ENCODE results near the gene RAD52.

Gene RAD52

DNA sequence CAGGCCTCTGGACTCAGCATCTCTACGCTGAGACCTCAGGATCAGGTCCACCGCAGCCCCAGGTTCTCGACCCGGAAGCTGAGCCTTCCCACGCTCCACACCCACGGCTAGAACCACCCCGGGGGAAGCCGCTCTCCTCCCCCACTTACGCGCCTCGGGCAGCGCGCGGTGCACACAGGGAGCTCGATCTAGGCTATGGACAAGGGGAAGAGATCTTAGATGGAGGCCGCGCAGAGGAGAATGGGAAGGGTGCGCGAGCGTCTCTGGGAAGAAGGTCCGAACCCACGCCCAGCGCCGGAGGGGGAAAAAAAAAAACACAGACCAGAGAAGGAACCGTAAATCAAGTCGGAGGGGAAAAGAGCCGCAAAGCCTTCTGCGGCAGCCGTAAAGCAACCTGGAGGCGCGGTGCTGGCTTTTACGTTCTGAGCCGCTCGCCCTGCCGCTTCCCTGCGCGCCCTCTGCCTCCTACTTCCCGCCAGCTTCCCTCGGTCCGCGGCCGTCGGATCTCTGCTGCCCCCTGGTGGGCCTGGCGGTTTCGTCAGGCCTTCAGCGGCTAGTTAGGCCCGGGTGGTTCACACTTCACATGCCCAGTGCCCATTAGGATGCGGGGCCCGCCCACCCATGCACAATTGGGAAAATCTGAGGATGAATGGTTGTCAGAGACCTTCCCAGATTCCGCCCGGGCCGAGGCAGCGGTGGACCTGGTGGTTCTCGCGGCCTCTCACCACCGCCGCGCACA is at the start of gene RAD52:
Gene RAD52, minus strand, starts transcription at position 242 of the 739 bp plus-strand sequence. CDS start 16,636 bp downstream, outside the sequence.
- DNase-seq = peak; percentile 98

- DNase-seq = no peak
These were observed 48.8 kb upstream of the RAD52 start for GRCh38 chr12:998020-998874.

GRCh38 chr12:997505-997904 is 48.0 kb upstream of the RAD52 start:
- no peak for DNase-seq

DNA sequence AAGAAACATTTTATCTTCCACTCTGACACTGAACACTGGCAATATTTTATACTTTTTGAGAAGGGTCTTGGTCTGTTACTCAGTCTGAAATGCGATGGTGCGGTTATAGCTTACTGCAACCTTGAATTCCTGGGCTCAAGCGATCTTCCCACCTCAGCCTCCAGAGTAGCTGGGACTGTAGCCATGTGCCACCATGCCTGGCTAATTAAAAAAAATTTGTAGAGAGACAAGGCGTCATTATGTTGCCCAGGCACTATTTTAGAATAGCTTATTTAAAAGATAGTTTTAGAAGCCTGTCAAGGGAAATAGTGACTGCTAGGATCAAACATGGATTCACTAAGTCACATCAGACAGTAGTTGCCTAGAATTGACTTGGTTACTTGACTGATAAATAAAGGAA is 47.4 kb upstream of the RAD52 start:
- no peak for DNase-seq

- DNase-seq = no peak
These were observed 43.2 kb upstream of the RAD52 start for GRCh38 chr12:992647-993046.

DNA sequence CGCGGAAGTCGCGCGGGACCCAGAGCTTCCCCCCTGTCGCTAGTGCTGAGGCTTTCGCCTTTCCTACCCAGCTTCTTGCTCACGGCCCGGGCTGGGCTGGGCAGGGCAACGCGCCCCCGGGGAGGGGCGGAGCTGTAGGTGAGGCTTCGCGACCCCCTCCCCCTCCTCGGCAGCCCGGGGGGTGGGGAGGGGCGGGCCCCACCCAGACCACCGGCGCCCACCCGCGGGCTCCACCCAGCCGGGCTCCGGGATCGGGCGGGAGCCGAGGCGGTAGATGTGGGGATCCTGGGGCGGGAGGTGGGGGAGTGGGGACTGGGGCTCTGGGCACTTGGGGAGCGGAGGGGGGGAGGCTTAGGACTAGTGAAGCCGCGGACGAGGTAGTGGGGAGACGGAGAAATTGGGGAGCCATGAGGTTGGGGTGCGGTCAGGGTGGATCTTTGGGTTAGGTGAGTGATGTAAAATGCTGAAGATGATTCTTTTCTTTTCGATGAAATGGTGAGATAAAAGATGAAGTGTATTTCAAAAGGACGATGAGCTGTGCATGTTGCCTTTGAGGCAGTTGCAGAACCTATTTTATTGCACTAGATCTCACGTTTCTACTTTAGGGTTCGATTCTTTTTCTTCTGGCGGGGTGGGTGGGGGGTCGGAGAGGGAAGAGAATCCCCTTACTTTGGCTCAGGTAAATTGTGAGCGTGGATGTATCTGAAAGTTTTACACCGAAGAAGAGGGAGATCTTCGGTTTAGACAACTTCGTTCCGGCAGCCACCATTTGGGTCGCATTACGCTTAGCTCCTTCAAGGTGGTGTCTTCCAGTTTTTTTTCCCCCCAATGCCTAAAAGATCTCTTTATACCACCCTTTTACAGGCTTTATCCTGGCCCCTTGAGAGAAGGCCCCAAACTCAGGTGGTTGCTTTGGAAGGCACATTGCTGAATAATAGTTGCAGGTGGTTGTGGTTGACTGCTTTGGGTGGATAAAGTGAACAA is 42.1 kb upstream of the RAD52 start:
- peak; percentile 13 for DNase-seq

DNA sequence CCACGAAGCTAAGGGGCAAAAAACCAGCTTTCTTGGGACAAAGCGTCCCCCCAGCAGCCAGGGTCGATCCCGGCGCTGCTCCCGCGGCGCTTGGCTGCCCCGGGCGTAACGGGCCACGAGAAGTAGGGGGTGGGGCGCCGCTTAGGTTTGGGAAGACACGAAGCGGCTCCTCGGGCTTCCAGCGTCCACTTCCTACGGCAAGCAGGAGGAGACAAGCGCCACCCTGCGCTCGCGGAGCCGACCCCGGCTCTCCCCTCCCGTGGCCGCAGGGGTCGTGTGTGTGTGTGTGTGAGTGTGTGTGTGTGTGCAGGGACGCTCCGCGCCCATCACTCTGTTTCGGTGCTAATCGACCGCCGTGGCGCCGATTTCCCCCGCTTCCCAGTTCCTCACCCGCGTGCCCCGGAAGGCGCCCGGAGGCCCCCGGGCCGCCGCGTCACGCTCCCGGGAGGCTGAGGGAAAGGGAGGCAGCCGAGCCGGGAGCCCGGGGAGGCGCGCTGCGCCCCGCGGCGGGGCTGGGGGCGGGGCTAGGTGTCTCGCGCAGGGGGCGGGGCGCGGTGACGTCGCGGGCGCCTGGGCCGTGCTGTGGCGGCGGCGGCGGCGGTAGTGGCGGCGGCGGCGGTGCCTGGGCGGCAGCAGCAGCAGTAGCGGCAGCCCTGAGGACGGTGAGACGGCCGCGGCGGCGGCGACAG is 41.3 kb upstream of the RAD52 start, which contains the start of gene ERC1:
Gene ERC1, plus strand, starts transcription at position 563 of the 689 bp plus-strand sequence. CDS start 36,681 bp downstream, outside the sequence.
- peak; percentile 83 for DNase-seq

- peak; percentile 62 for DNase-seq
These were observed 40.5 kb upstream of the RAD52 start for GRCh38 chr12:989751-990660.

DNA sequence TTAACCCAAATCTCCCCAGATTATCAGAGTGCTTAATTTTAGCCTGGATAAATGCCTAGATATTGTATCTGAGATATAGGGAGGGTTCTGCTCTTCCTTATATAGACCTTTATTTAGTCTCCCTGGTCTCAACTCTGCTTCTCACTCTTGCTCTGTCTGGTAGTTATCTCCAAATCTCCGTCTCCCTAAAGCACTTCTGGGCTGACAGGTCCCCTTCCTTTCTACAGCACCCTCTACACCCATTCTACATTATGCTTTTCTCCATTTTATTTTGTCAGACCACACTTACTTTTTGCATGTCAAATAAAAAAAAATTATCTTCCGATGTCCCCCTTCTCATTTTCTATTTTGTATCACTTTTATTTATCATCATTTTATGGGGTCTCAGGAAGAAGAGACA is 39.6 kb upstream of the RAD52 start:
- peak; percentile 8 for DNase-seq

DNA sequence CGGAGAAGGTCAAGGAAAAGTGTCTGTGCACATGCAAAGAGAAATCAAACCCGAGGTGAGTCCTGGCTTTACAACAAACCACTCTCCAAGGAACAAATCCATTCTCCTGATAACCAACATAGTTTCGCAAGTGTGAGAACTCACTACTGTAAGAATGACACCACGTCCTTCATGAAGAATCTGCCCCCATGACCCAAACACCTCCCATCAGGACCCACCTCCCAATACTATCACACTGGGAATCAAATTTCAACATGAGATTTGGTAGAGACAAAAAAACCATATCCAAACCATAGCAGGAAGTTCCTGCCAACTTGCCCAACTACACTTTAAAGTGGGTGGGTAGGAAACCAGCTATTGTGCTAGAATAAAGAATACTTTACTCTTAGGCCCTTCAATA is 39.2 kb upstream of the RAD52 start:
- DNase-seq = no peak

- peak; percentile 6 for DNase-seq
These were observed 32.5 kb upstream of the RAD52 start for GRCh38 chr12:981961-982360.

DNA sequence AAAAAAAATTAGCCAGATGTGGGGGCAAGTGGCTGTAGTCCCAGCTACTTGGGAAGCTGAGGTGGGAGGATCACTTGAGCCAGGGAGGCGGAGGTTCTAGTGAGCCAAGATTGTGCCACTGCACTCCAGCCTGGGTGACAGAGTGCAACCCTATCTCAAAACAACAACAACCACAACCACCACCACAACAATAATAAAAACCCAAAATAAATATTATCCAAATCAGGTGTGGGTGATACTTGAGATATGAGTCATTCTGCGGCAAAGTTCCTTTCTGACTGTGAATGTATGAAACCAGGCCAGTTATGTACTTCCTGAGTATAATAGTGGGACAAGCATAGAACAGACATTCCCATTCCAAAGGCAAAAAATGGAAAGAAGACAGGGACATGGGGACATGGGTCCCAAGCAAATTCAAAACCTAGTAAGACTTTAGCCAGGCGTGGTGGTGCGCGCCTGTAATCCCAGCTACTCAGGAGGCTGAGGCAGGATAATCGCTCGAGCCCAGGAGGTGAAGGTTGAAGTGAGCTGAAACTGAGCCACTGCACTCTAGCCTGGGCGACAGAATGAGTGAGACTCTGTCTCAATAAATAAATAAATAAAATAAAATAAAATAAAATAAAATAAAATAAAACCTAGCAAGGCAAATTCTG is 31.8 kb upstream of the RAD52 start:
- DNase-seq = no peak

DNA sequence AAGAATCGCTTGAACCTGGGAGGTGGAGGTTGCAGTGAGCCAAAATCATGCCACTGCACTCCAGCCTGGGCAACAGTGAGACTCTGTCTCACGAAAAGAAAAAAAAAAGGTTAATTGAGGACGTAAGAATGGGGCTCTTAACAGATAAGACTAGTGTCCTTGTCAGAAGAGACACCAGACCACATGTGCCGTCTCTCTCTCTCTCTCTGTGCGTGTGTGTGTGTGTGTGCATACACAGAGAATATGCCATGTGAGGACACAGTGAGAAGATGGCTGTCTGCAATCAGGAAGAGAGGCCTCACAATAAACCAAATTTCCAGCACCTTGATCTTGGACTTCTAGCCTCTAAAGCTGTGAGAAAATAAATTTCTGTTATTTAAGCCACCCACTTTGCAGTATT is 29.9 kb upstream of the RAD52 start:
- DNase-seq = peak; percentile 87

DNA sequence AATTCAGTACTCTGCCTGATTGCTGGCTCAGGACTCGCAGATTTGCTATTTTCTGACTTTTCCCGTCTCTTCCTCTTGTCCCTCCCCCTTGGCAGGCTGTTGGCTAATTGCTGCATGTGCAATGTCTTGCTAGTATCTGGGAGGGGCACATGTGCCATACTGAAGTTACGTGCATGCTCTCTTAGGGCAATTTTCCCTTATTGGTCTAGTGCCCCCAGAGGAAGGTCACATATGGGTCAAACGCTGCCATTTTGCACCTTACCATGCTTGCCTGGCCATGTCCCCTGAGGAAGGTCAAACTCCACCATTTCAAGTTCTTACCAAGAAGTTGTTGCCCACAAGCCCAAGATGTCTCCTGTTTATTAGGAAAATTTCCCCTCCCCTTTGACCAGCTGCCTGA is 27.7 kb upstream of the RAD52 start:
- DNase-seq = peak; percentile 42

DNA sequence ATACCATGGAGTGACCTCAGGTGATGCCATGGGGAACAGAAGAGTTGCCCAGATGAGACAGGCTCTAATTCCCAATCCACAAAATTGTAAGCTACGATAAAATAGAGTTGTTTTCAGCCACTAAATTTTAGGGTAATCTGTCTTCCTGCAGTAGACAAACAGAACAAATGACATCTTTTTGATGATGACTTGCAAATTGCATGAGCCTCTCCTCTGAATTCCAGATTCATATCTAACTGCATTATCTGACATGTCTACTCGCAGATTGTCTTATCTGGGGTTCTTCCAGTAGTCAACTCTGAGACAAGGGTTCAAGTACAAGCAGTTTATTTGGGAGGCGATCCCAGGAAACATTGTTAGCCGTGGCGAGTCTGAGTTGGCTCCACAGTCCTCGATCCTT is 27.1 kb upstream of the RAD52 start:
- no peak for DNase-seq

GRCh38 chr12:974271-974862 is 24.9 kb upstream of the RAD52 start:
- DNase-seq = no peak

DNA sequence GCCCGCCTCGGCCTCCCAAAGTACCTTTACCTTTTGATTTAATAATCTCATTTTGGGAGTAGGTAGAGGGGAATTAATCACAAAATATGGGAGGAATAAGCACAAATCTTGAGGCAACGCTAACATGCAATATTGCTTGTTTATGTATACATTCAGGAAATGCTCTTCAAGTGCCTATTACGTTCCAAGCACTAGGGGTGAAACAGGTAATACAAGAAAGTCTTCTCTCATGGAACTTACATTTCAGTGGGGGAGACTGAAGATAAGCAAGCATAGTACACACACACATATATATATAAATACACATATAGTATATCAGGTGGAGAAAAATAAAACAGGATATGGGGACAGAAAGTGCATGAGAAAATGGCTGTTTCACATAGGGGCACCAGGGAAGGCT is 22.5 kb upstream of the RAD52 start:
- DNase-seq = no peak

- no peak for DNase-seq
These were observed 20.3 kb upstream of the RAD52 start for GRCh38 chr12:969821-970220.

DNA sequence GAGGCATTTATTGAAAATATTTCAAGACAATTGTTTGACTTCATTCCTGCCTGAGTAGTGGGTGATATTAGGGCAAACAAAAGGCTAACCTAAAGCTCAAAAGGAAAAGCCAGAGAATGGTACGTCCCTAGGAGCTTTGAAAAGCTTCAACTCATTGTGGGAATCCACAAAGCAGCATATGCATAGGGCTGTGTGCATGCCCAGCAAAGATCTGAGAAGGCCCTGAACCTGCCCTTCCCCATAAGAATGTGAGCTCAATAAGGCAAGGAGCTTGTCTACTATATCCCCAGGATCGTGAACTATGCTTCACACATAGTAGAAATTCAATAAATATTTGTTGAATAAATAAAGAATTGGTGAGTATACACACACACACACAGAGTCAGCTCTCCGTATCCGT is 19.1 kb upstream of the RAD52 start:
- DNase-seq = no peak

- DNase-seq = no peak
These were observed 18.1 kb upstream of the RAD52 start for GRCh38 chr12:967641-968040.
